GM21717 (cell line): ENCODE results near the gene TFDP2.
"Not testable (repeated sequence)": the region's sequence is repeated elsewhere in the genome, so short reads cannot be mapped to it uniquely, and the experiment has no call there.

Experiments used
- ATAC-seq: cut with Tn5 transposase; IDR thresholded peaks from one replicate; pipeline ENCODE4 v1.9.1; 2021; ENCODE audit warnings: mild to moderate bottlenecking, moderate library complexity; ENCODE audit not compliant: unreplicated experiment

TFDP2 gene

DNA sequence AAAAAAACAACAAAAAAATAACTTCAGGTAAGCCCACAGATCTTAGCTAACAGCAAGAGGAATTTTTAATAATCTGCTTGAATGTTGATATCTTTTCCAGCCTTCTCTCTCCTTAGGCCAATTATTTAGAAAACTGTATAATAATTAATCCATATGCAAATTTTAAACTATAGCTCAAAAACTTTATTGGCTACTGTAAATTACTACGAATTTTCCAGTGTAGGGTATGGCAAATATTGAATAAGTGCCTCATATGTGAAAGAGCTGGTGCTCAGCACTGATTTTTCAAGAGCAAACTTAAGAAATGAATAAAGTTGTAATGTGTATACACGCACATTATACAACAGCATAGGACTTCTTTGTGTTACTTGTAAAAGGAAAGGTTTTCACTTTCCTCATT, 123.0 kb downstream of the TFDP2 start:
- no peak for ATAC-seq

DNA sequence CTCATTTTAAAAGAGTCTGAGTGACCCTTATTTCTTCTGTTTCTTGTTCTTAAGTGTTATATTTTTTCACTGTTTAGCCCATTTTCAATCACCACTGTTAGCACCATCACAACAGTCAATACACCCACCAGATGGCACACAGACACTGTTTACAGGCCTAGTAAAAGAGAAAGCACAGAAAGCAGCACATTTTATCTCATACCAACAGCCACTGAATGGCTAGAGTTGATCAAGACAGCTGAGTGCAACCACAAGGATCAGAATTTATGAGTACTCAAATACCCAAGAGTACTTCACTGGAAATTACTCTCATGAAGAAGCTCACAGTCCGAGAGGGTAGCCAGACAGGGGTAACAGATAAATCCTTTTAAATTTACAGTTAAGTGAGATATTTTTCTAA, 127.0 kb downstream of the TFDP2 start:
- ATAC-seq = peak; percentile 69

DNA sequence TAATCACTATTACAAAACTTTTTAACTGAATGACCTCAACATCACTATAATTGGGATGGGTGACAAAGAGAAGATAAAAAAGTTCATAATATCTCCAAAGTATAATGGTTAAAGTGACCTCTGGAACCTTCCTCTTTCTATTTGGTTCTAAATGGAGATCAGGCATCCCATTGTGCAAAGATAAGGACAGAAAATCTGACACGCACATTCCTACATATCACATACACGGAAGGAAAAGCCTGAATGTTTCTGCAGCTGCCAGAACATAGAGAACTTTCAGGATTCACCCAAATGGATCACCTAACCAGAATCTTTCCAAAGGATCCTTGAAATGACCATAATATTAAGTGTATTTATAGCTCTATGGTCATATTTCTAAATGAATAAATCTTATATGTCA, 128.2 kb downstream of the TFDP2 start:
- ATAC-seq = no peak

DNA sequence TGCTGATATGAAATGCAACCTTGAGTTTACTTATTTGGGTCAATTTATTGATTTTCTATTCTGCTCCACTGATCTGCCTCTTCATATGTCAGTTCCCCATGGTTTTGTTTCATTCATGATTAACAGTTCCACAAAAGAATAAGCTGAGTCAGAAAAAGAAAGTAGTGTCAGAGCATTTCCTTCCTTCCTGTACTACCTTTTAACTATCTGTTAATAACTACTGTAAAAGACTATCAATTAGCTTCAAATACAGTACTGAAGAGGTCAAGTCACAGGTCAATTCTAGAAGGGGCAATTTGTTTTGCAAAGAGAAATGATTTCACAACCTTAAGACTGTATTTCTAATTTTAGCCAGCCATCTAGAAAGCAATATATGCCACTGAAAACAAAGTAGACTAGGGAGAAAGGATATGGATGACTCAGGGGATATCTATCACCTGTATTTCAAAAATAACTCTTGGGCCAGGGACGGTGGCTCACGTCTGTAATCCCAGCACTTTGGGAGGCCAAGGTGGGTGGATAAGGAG, 129.5 kb downstream of the TFDP2 start:
- peak; percentile 62 for ATAC-seq

DNA sequence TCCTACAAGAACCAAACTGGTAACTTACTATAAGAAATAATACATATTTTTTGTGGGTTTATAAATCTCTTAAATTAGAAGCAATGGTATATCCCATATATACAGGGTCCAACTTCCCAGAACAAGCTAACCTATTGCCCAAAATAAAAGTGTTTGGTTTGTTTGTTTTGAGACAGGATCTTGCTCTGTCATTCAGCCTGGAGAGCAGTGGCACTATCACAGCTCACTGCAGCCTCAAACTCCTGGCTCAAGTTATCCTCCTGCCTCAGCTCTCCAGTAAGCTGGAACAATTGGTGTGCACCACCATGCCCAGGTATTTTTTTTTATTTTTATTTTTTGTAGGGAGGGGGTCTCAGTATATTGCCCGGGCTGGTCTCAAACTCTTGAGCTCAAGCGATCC, 135.4 kb downstream of the TFDP2 start:
- ATAC-seq = no peak

DNA sequence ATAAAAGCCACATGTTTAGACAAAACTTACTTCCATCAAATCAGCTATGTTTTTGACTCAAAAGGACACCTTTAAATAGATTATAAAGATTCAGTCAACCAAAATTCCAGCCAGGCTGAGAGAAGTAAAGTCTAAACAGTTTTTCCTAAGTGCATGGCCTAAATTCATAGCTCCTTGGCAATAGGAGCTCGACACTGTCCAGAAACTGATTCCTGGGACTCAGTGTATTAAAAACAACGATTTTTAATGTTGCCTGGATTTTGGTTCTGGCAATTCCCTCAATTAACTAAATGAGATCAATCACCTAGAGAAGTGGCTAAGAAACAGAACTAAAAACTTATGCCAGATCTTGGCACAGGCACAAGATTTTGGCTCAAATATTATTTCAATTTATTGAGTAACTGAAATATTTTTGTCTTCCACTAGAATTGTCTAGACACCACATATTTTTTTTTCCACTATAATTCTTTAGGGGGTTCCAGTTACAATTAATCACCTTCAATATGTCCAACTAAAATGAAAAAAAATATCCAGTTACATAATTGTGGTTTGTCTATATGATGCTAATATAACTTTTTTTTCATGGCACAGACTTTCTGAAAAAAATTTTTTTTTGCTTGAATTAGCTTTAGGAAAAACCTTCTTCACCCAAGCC, 135.9 kb downstream of the TFDP2 start:
- ATAC-seq = no peak

DNA sequence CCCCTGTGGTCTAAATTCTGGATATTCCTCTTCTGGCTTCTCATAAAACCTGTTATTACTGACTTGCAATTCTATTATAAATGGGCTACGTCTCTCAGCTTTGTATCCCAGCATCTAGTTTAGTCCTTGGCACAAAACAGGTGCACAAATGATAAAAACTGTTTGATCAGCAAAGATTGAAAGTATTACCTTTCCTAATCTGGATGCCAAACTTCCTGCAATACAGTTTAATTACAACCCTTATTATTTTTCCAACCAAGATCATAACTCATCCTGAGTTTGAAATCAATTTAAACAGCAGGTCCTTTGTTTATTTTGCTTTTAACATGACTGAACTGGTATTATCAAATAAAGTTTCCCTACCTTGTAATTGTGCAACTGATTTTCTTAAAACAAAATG, 140.3 kb downstream of the TFDP2 start:
- ATAC-seq = no peak

DNA sequence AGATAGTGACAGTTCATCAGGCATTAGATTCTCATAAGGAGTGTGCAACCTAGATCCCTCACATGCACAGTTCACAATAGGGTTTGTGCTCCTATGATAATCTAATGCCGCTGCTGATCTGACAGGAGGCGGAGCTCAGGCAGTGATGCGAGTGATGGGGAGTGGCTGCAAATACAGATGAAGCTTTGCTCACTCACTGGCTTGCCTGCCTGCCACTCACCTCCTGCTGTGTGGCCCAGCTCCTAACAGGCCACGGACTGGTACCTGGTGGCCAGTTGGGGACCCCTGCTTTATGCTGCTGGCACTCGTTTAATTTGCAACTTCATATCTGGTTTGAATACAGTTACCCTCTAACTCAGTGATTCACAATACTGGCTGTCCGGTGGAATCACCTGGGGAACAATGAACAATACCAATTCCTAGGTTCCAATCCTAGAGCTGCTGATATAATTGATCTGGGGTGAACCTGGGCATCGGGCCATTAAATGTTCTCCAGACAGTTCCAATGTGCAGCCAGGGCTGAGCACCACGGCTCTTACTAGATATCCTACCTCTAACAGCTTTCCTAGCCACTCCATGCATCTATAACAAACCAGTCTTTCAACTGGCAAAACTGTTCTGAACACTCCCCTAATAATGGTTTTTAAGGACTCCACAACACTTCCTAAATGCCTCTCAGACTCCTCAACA, 141.5 kb downstream of the TFDP2 start:
- no peak for ATAC-seq

DNA sequence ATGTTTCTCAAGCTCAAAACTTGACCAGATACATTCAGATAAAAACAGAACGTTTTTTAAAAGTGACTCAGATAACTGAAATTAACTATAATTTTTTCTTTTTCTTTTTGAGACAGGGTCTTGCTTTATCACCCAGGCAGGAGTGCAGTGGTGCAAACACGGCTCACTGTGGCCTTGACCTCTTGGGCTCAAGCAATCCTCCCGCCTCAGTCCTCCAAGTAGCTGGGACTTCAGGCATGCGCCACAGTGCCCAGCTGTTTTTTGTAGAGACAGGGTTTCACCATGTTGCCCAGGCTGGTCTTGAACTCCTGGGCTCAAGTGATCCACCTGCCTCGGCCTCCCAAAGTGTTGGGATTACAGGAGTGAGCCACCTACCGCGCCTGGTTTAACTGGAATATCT, 144.4 kb downstream of the TFDP2 start:
- not testable (repeated sequence) for ATAC-seq

DNA sequence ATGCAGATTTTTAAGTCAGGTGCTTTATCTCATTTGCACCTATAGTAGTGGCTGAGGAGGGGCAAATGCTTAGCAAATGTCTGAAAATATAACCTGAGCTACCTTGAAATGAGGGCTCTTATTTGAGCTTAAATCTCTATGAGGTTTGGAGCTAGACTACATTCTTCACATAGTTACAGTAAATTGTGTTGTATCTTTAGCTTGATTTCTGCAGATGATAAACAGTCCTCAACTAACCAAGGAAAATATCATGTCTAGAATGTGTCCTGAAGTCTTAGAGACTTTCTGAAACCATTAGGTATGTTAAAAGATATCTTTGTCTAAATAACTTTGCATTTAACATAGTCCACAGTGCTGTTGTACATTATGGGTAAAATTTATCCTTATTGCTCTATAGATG, 145.3 kb downstream of the TFDP2 start:
- no peak for ATAC-seq

DNA sequence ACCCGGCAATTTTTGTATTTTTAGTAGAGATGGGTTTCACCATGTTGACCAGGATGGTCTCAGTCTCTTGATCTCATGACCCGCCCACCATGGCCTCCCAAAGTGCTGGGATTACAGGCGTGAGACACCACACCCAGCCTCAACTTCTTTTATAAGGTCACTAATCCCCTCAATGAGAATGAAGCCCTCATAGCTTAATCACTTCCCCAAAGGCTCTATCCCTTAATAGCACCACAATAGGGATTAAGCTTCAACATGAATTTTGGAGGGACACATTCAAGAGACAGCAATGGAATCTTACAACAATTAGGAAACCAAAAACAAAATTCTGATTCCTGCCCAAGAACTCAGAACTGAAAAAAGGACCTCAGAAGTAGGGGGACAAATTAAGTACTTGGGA, 146.1 kb downstream of the TFDP2 start:
- no peak for ATAC-seq

DNA sequence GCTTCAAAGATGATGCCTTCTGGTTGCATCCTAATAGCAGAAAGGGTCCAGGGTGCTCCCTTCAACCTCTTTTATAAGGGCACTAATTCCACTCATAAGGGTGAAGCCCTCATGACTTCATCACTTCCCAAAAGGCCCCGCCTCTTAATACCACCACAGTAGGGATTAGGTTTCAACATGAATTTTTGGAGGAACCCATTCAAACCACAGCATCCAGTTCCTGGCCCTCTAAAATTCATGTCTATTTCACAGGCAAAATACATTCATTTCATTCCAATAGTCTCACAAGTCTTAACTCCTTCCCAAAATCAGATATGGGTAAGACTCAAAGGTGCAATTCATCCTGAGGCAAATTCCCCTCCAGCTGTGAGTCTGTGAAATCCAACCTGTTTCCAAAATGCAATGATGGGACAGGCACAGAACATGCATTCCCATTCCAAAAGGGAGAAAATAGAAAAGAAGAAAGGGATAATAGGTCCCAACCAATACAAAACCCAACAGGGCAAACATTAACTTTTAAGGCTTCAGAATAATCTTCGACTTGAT, 148.9 kb downstream of the TFDP2 start:
- ATAC-seq = no peak

DNA sequence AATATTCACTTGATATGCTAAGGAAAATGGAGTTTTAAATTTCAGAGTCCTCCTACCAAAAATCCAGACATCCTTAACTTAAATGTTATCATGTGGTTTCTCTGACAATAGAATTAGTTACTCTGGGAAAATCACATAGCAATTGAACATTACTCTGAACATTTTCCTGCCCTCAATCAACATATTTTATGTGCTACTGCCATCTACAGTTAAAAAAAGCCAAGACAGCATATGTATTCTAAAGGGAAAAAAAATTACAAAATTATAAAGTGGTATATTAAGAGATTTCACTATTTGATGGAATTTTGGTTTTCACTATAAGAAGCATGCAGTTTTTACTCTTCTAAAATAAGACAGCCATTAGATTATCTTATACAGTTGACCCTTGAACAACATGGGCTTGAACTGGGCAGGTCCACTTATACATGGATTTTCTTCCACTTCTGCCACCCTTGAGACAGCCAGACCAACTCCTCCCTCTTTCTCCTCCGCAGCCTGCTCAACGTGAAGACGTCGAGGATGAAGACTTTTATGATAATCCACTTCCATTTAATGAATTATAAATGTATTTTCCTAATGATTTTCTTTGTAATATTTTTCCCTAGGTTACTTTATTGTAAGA, 150.6 kb downstream of the TFDP2 start:
- ATAC-seq = no peak

DNA sequence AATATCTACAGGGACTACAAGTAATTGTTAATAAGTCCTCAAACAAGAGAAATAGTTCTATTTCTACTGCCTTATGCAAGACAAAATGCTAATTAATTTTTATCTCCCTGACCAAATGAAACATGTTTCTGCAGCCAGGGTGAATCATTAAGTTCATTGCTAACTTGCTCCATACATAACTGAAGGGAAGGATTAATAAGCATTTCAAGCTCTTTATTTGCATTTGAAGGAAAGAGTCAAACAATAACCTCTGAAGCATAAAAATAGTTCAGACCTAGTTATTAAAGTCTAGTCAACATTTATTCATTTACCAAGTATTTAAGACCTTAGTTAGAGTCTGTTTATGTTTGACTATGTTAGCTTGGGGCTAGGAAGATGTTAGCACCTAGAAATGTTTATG, 152.9 kb downstream of the TFDP2 start:
- no peak for ATAC-seq

DNA sequence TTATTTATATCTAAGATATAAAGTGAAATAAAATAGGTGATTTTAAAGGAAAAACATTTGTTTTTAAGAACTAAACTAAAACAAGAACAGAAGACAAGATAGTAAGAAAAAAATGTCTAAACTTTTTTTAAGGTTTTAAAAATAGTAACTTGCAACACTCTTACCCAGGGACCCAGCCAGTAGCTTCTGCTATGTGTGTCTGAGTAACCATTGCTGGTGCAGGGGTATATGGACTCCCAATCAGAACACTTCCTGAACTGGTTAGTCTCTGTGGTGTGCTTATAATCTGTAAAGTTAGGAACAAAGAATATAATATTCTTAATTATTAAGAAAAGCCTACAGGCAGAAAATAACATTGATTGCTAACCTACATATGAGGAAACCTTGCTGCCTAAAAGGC, 154.5 kb downstream of the TFDP2 start:
- ATAC-seq = no peak

DNA sequence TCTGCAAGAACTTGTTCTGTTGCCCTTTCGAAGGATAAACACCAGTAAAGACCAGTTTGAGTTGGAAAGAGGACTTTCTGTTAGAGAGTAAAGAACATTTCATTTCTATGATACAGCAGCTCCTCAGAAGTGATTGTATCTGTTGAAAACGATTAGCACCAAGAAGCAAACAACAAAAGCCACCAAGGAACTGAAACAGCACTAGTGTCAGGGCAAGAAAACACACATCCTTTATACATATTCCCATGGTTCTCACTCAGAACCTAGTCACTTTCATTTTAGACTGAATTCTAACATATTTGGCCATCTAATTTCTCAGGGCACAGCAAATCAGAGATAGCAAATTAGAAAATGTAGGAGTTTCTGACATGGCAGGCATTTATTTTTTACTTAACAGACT, 156.8 kb downstream of the TFDP2 start:
- peak; percentile 73 for ATAC-seq

DNA sequence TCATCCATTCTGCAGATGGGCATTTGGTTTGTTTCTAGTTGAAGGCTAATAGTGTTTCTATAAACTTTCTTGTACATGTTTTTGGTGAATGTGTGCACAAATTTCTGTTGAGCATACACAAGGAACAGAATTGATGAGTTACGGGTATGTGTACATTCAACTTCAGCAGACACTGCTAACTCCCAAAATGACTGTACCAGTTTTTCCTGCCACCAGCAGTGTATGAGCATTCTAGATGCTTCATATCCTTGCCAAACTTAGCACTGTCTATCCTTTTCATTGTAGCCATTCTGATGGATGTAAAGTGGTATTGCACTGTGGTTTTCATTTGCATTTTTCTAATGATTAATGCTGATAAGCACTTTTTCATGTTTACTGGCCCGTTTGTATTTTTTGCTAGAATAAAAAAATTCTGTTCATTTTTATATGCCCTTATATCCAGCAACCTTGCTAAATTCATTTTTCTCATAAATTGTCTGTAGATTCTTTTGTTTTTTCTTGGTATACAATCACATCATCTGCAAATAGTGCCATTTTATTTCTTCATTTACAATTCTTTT, 162.7 kb downstream of the TFDP2 start:
- no peak for ATAC-seq

DNA sequence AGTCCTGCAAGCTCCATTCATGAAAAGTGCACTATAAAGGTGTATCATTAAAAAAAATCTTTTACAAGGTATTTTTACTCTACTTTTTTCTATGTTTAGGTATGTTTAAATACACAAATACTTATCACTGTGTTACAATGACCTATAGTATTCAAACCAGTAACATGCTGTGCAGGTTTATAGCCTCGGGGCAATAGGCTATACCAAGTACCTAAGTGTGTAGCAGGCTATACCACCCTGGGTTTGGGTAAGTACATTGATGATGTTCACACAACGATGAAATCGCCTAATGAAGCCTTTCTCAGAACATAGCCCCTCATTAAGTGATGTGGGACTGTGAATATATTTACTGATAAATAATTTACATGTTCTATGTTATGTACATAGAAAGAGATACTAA, 168.3 kb downstream of the TFDP2 start:
- ATAC-seq = no peak

DNA sequence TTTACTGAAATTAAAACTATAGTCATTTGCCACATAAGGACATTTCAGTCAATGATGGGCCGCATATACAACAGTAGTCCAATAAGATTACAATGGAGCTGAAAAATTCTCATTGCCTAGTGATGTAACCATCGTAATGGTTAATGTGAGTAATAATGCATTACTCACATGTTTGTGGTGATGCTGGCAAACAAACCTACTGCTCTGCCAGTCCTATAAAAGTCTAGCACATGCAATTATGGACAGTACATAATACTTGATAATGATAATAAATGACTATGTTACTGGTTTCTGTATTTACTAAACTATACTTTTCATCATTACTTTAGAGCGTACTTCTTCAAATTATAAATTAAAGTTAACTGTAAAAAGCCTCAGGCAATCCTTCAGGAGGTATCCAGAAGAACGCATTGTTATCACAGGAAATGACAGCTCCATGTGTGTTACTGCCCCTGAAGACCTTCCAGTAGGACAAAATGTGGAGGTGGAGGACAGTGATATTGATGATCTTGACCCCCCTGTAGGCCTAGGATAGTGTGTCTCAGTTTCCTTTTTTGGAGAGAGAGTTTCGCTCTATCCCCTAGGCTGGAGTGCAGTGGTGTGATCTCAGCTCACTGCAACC, 170.2 kb downstream of the TFDP2 start:
- ATAC-seq = no peak

DNA sequence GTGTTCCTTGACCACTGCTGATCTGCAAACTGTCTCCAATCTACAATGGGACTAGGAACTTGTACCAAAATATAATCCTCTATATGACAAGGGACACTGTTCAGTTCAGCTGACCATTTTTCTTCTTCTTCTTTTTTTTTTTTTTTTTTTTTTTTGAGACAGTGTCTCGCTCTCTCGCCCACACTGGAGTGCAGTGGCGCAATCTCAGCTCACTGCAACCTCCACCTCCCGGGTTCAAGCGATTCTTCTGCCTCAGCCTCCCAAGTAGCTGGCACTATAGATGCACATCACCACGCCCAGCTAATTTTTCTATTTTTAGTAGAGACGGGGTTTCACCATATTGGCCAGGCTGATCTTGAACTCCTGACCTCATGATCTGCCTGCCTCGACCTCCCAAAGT, 174.6 kb downstream of the TFDP2 start:
- not testable (repeated sequence) for ATAC-seq

DNA sequence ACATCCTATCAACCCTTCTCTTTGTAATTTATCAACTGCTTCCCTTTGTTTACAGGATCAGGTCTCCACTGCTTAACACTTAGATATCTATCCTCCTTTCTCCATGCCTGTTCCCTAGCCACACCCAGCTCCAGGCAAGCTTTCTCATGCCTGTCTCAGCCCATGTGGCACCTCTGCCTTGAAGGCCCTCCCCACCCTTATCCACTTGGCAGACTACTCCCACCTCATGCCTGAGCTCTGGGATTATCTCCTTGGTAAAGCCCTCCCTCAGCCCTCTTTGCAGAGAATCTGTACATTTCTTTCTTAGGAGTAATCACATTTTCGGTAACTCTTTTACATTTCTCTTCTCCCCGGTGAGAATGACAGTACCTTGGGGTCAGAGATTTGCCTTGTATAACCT, 176.9 kb downstream of the TFDP2 start:
- no peak for ATAC-seq
